H9 (cell line): ENCODE measurements around the gene LASP1. TPM values are rescaled to one million over a fixed set of nuclear protein-coding genes. Genes with fewer than 3 reads are reported as not detected.

Source experiments
- DNase-seq: peaks from one replicate; pipeline ENCODE4 v3.0.0-alpha.2; 2017
- H2AFZ ChIP-seq: one replicate; pipeline ENCODE4 v1.6.1; 2013; ENCODE audit warnings: mild to moderate bottlenecking, low read length, control low read depth, moderate library complexity
- H2AK5ac ChIP-seq: 2 replicates; pipeline ENCODE4 v1.6.1; 2013; ENCODE audit warnings: low read length, control low read depth, mixed read lengths; ENCODE audit not compliant: insufficient read length
- H2BK120ac ChIP-seq: one replicate; pipeline ENCODE4 v1.6.1; 2013; ENCODE audit warnings: low read depth, mild to moderate bottlenecking, low read length, control low read depth, inconsistent platforms; ENCODE audit not compliant: poor library complexity, severe bottlenecking
- H2BK12ac ChIP-seq: 2 replicates; pipeline ENCODE4 v1.6.1; 2013; ENCODE audit warnings: low read length, control low read depth, mixed read lengths, low read depth; ENCODE audit not compliant: insufficient read length
- H2BK15ac ChIP-seq: 2 replicates; pipeline ENCODE4 v1.6.1; 2013; ENCODE audit warnings: low read depth, low read length, control low read depth
- H2BK20ac ChIP-seq: one replicate; pipeline ENCODE4 v1.6.1; 2013; ENCODE audit warnings: low read depth, mild to moderate bottlenecking, low read length, control low read depth, inconsistent platforms; ENCODE audit not compliant: poor library complexity, severe bottlenecking
- H2BK5ac ChIP-seq: 2 replicates; pipeline ENCODE4 v1.6.1; 2013; ENCODE audit warnings: low read length, control low read depth, mixed read lengths; ENCODE audit not compliant: insufficient read length
- H3K14ac ChIP-seq: 2 replicates; pipeline ENCODE4 v1.6.1; 2013; ENCODE audit warnings: low read length, control low read depth; ENCODE audit not compliant: insufficient read depth
- H3K18ac ChIP-seq: 2 replicates; pipeline ENCODE4 v1.6.1; 2013; ENCODE audit warnings: low read depth, mild to moderate bottlenecking, mixed read lengths, low read length, control low read depth; ENCODE audit not compliant: insufficient read length
- H3K23ac ChIP-seq: 2 replicates; pipeline ENCODE4 v1.6.1; 2013; ENCODE audit warnings: low read length, control low read depth, mixed read lengths, low read depth; ENCODE audit not compliant: insufficient read length
- H3K23me2 ChIP-seq: 2 replicates; pipeline ENCODE4 v1.6.1; 2013; ENCODE audit warnings: low read depth, mild to moderate bottlenecking, mixed read lengths, low read length, control low read depth; ENCODE audit not compliant: insufficient read length, poor library complexity, severe bottlenecking
- H3K27ac ChIP-seq: 2 replicates; pipeline ENCODE4 v1.5.1; 2013; ENCODE audit warnings: low read length, control low read depth, mixed read lengths, low read depth; ENCODE audit not compliant: insufficient read length
- H3K27me3 ChIP-seq: 2 replicates; pipeline ENCODE4 v1.6.1; 2013; ENCODE audit warnings: low read length, control low read depth, inconsistent platforms; ENCODE audit not compliant: insufficient read depth
- H3K4ac ChIP-seq: 2 replicates; pipeline ENCODE4 v1.6.1; 2013; ENCODE audit warnings: low read depth, mild to moderate bottlenecking, control low read depth, inconsistent platforms, low read length, moderate library complexity
- H3K4me1 ChIP-seq: 2 replicates; pipeline ENCODE4 v1.6.1; 2013; ENCODE audit warnings: low read length, control low read depth, inconsistent platforms; ENCODE audit not compliant: insufficient read depth
- H3K4me2 ChIP-seq: 2 replicates; pipeline ENCODE4 v1.6.1; 2013; ENCODE audit warnings: low read length, control low read depth, mixed read lengths; ENCODE audit not compliant: insufficient read length, insufficient read depth
- H3K56ac ChIP-seq: 2 replicates; pipeline ENCODE4 v1.6.1; 2013; ENCODE audit warnings: low read depth, mild to moderate bottlenecking, mixed read lengths, low read length, control low read depth; ENCODE audit not compliant: insufficient read length
- H3K79me1 ChIP-seq: 2 replicates; pipeline ENCODE4 v1.6.1; 2013; ENCODE audit warnings: low read depth, mild to moderate bottlenecking, moderate library complexity, low read length, control low read depth, inconsistent platforms; ENCODE audit not compliant: insufficient read depth, poor library complexity, severe bottlenecking
- H3K79me2 ChIP-seq: 2 replicates; pipeline ENCODE4 v1.6.1; 2013; ENCODE audit warnings: low read length, control low read depth, inconsistent platforms; ENCODE audit not compliant: insufficient read depth
- H3K9ac ChIP-seq: 2 replicates; pipeline ENCODE4 v1.6.1; 2013; ENCODE audit warnings: low read length, control low read depth, mixed read lengths; ENCODE audit not compliant: insufficient read length; ENCODE audit errors: extremely low read depth
- H3K9me3 ChIP-seq: one replicate; pipeline ENCODE4 v1.6.1; 2013; ENCODE audit warnings: low read depth, low read length, inconsistent platforms; ENCODE audit not compliant: control insufficient read depth
- H3T11ph ChIP-seq: one replicate; pipeline ENCODE4 v1.6.1; 2013; ENCODE audit warnings: mild to moderate bottlenecking, low read length, control low read depth, inconsistent platforms
- H4K20me1 ChIP-seq: one replicate; pipeline ENCODE4 v1.6.1; 2013; ENCODE audit not compliant: control insufficient read depth, insufficient read length, insufficient read depth
- H4K5ac ChIP-seq: 2 replicates; pipeline ENCODE4 v1.6.1; 2013; ENCODE audit warnings: low read depth, mild to moderate bottlenecking, mixed read lengths, low read length, control low read depth; ENCODE audit not compliant: insufficient read length
- H4K8ac ChIP-seq: replicated peaks from 2 replicates; pipeline ENCODE4 v1.6.1; 2013; ENCODE audit warnings: low read length, control low read depth, mixed read lengths, low read depth; ENCODE audit not compliant: insufficient read length
- H4K91ac ChIP-seq: 2 replicates; pipeline ENCODE4 v1.6.1; 2013; ENCODE audit warnings: low read depth, mild to moderate bottlenecking, moderate library complexity, mixed read lengths, low read length, control low read depth; ENCODE audit not compliant: insufficient read length
- H3K27ac Mint-ChIP-seq, 3 experiments: 2 replicates in 2 of 3; 3 replicates in 1 of 3; pipeline ENCODE4 v1.8.0; 2020 to 2021; ENCODE audit warnings: mixed read lengths in 3 of 3, mild to moderate bottlenecking in 1 of 3, moderate library complexity in 1 of 3
- H3K27me3 Mint-ChIP-seq: 2 replicates; pipeline ENCODE4 v1.8.0; 2021; ENCODE audit warnings: low read depth, mild to moderate bottlenecking, moderate library complexity, mixed read lengths
- H3K36me3 Mint-ChIP-seq, 3 experiments: 2 replicates in 2 of 3; 3 replicates in 1 of 3; pipeline ENCODE4 v1.8.0; 2020 to 2021; ENCODE audit warnings: low read depth in 3 of 3, mixed read lengths in 3 of 3; ENCODE audit not compliant: insufficient read depth in 1 of 3
- H3K4me1 Mint-ChIP-seq, 2 experiments: 2 replicates each; pipeline ENCODE4 v1.8.0; 2020; ENCODE audit warnings: mixed read lengths in 2 of 2
- H3K4me3 Mint-ChIP-seq, 2 experiments: 2 replicates in 1 of 2; 3 replicates in 1 of 2; pipeline ENCODE4 v1.8.0; 2020 to 2021; ENCODE audit warnings: mild to moderate bottlenecking in 2 of 2, mixed read lengths in 2 of 2, moderate library complexity in 1 of 2
- H3K9me3 Mint-ChIP-seq, 2 experiments: 2 replicates in 1 of 2; 3 replicates in 1 of 2; pipeline ENCODE4 v1.8.0; 2020; ENCODE audit warnings: mild to moderate bottlenecking in 2 of 2, mixed read lengths in 2 of 2, moderate library complexity in 1 of 2
- WGBS: extraction: QIAGEN DNeasy Blood & Tissue Kit; methylation state at CpG from one replicate; pipeline ENCODE4 v1.1.7; 2013; ENCODE audit warnings: missing lambda C conversion rate, low lambda C conversion rate, mixed read lengths; ENCODE audit not compliant: insufficient read length; ENCODE audit errors: extremely low coverage; 5-methylcytosine and 5-hydroxymethylcytosine counted together
- total RNA-seq: library from RNA; stranded (reverse); gene quantifications from 2 replicates; pipeline ENCODE4 v1.2.1, GENCODE V29; 2021
- TF ChIP-seq, protein P1 (sequence below): fragments of 200-600 bp; sonication (generic); conservative IDR thresholded peaks from 3 replicates; pipeline ENCODE4 v1.8.0; 2021; ENCODE audit warnings: antibody characterized with exemption, mild to moderate bottlenecking

The LASP1 gene
- total RNA-seq, 1 experiment from 2014 or later = 121 TPM

DNA sequence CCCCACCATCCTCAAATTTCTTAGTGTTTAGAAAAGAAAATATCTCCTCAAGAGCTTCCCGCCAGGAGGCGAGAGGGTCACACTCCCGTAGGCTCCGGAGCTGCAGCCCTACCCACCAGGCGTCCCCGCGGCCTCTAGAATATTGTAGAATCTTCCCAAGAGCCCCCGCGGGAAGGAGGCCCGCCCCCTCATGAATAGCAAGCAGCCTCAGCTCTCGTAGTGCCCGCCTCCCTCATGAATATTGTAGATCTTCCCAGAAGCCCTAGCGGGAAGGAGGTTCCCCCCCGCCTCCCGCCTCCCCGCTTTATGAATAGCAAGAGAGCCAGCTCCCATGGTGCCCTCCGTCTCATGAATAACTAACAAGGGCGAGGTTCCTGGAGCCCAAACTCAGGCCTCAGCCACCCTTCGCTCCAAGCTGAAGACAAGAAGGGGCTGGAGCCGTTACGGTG lies 97.5 kb downstream of the LASP1 start, which contains the start of gene FBXO47:
Gene FBXO47, minus strand, starts transcription at position 114 of the 449 bp plus-strand sequence. CDS start 4,378 bp downstream, outside the sequence.
- Histone ChIP-seq H4K5ac (no peak within 1 kb of the TSS), H3K4me1 (no peaks in the 10 kb centered on the region), H3K27ac (no peak within 1 kb of the TSS), H2BK20ac (no peak within 1 kb of the TSS), H3K9me3 (no peaks in the 10 kb centered on the region), H3K18ac (peak within 1 kb of the TSS; percentile 94), H2BK12ac (no peak within 1 kb of the TSS), H3K9ac (peak within 1 kb of the TSS; percentile 39), H3K4me2 (peak within 1 kb of the TSS; percentile 35), H3K79me1 (no peaks in the 10 kb centered on the region), H3K14ac (peak within 1 kb of the TSS; percentile 91; the same call in 1 of the 2 replicates), H4K91ac (no peak within 1 kb of the TSS), H3T11ph (no peak within 1 kb of the TSS), H4K20me1 (no peaks in the 10 kb centered on the region), H3K23ac (no peak within 1 kb of the TSS), H4K8ac (no peak within 1 kb of the TSS), H3K56ac (no peak within 1 kb of the TSS), H2AK5ac (no peak within 1 kb of the TSS), H2BK5ac (no peak within 1 kb of the TSS), H2BK15ac (no peak within 1 kb of the TSS), H3K27me3 (no peaks in the 10 kb centered on the region), H2BK120ac (no peak within 1 kb of the TSS), H3K4ac (no peak within 1 kb of the TSS), H3K23me2 (no peaks in the 10 kb centered on the region), H2AFZ (peak within 1 kb of the TSS; percentile 61), H3K79me2 (no peaks in the 10 kb centered on the region)
- H3K4me1 Mint-ChIP-seq = peaks cover 9 to 23% of the 10 kb centered on the region in 2 experiments
- WGBS = no CpG with 5 or more reads among the region's 21 CpGs
- H3K27me3 Mint-ChIP-seq = no peaks in the 10 kb centered on the region
- H3K36me3 Mint-ChIP-seq = 0 out of 7 replicates have a peak, but pooled peaks cover 0 to 6% (median 0%) of the 10 kb centered on the region in 3 experiments
- TF ChIP-seq, protein P1, sequence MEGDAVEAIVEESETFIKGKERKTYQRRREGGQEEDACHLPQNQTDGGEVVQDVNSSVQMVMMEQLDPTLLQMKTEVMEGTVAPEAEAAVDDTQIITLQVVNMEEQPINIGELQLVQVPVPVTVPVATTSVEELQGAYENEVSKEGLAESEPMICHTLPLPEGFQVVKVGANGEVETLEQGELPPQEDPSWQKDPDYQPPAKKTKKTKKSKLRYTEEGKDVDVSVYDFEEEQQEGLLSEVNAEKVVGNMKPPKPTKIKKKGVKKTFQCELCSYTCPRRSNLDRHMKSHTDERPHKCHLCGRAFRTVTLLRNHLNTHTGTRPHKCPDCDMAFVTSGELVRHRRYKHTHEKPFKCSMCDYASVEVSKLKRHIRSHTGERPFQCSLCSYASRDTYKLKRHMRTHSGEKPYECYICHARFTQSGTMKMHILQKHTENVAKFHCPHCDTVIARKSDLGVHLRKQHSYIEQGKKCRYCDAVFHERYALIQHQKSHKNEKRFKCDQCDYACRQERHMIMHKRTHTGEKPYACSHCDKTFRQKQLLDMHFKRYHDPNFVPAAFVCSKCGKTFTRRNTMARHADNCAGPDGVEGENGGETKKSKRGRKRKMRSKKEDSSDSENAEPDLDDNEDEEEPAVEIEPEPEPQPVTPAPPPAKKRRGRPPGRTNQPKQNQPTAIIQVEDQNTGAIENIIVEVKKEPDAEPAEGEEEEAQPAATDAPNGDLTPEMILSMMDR = peak; percentile 44; the same call in 2 of the 3 replicates
- H3K27ac Mint-ChIP-seq = peak within 1 kb of the TSS; percentile 59 to 90 (median 66); a peak in 4 of 7 replicates
- peak within 1 kb of the TSS; percentile 45 to 60; a peak in 4 of 5 replicates for H3K4me3 Mint-ChIP-seq
- peak; percentile 100 for DNase-seq
- H3K9me3 Mint-ChIP-seq = peaks cover 0 to 5% of the 10 kb centered on the region in 2 experiments; a peak in 1 of 5 replicates
